ENCODE measurements around the gene SGTB.

GRCh38 chr5:65730910-65731309 is 9.0 kb upstream of the SGTB start:
- no peak for TF ChIP-seq SUZ12 (IDR thresholded peaks at IDR 0.05; ENCODE audit: low read length)
- no peak for TF ChIP-seq TBP (IDR thresholded peaks at IDR 0.05; ENCODE audit: low read depth, low read length)
- TF ChIP-seq SP1 (IDR thresholded peaks at IDR 0.05; ENCODE audit: low read depth, low read length): no peak
- TF ChIP-seq, protein P1, sequence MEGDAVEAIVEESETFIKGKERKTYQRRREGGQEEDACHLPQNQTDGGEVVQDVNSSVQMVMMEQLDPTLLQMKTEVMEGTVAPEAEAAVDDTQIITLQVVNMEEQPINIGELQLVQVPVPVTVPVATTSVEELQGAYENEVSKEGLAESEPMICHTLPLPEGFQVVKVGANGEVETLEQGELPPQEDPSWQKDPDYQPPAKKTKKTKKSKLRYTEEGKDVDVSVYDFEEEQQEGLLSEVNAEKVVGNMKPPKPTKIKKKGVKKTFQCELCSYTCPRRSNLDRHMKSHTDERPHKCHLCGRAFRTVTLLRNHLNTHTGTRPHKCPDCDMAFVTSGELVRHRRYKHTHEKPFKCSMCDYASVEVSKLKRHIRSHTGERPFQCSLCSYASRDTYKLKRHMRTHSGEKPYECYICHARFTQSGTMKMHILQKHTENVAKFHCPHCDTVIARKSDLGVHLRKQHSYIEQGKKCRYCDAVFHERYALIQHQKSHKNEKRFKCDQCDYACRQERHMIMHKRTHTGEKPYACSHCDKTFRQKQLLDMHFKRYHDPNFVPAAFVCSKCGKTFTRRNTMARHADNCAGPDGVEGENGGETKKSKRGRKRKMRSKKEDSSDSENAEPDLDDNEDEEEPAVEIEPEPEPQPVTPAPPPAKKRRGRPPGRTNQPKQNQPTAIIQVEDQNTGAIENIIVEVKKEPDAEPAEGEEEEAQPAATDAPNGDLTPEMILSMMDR (IDR thresholded peaks at IDR 0.05; ENCODE audit: control extremely low read depth in 1 of 3, insufficient read depth in 1 of 3, low read depth in 1 of 3, low read length in 3 of 3): no peak
- TF ChIP-seq, protein P2, sequence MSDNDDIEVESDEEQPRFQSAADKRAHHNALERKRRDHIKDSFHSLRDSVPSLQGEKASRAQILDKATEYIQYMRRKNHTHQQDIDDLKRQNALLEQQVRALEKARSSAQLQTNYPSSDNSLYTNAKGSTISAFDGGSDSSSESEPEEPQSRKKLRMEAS (IDR thresholded peaks at IDR 0.05): no peak
- TF ChIP-seq SRF (IDR thresholded peaks at IDR 0.05; ENCODE audit: low read depth, low read length): no peak
- TF ChIP-seq POLR2A (IDR thresholded peaks at IDR 0.05; ENCODE audit: control extremely low read depth in 1 of 2, low read depth in 2 of 2, low read length in 2 of 2): no peak
- TF ChIP-seq SIN3A (conservative IDR thresholded peaks at IDR 0.05 in 1 of 2, IDR thresholded peaks at IDR 0.05 in 1 of 2; ENCODE audit: low read depth in 1 of 2, low read length in 2 of 2): no peak
- no peak for TF ChIP-seq KDM1A (IDR thresholded peaks at IDR 0.05; ENCODE audit: borderline replicate concordance, low read length)
- no peak for TF ChIP-seq EZH2 (IDR thresholded peaks at IDR 0.05; ENCODE audit: low read depth, low read length, severe bottlenecking)
- no peak for TF ChIP-seq CHD7 (IDR thresholded peaks at IDR 0.05; ENCODE audit: insufficient replicate concordance, low read length)
- no peak for TF ChIP-seq SAP30 (IDR thresholded peaks at IDR 0.05; ENCODE audit: insufficient read depth, insufficient replicate concordance, low read length)
- no peak for TF ChIP-seq YY1 (IDR thresholded peaks at IDR 0.05; ENCODE audit: low read depth, low read length)
